Stimulated activated naive CD4-positive, alpha-beta T cell (primary cell): ENCODE results near the gene MARCHF10.

ENCODE experiments used
- DNase-seq, 6 experiments: peaks; one replicate each; lab custom pipeline; 2025; lab: John Stamatoyannopoulos, UW

MARCHF10 gene

GRCh38 chr17:62753562-62753961, 54.6 kb downstream of the MARCHF10 start:
- DNase-seq: no peak

DNA sequence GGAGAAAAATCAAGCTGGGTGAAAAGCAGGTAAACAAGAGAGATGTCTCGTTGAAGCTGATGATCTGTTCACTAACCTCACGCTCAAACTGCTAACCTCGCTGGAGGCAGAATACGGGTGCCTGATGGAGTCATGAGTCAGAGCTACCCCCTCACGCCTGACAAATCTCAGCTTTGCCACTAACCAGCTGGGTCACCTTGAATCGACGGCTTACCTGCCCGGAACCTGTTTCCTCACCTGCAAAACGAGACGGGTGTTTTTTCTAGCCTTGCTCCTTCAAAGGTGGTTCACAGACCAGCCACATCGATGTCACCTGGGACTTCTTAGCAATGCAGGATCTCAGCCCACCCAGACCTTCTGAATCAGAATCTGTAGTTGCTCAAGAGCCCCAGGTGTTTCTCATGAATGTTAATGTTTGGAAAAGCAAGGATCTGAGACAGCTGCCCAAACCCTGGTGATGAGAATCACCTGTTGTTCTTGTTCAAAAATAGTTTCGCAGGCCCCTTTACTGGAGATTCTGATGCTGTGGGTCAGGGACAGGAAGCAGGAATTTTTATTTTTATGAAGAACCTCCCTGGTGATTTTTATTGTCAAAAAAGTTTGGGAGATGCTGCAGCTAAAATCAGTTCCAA, 56.9 kb downstream of the MARCHF10 start:
- no peak for DNase-seq

GRCh38 chr17:62750631-62751051, 57.5 kb downstream of the MARCHF10 start:
- no peak for DNase-seq

DNA sequence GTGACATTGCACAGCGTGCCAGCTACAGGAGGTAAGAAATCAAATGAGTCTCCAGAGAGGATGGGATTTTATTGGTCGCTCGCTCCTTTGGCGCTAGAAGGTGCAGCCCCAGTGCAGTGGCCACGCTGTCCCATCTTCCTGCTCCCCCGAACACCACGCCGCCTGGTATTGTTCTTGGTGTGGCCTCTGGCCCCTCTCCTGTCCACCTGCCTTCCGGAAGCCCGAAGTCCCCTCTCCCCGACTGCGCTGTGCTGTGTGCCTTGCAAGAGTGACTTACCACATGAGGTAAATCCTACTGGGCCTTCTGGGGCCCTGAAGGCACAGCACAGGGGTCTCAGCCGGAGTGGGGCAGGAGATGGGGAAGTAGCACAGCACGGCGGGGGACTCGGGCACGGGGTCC, 58.2 kb downstream of the MARCHF10 start:
- DNase-seq: no peak

- DNase-seq: no peak
Measured at GRCh38 chr17:62746941-62747340, 61.2 kb downstream of the MARCHF10 start.

DNA sequence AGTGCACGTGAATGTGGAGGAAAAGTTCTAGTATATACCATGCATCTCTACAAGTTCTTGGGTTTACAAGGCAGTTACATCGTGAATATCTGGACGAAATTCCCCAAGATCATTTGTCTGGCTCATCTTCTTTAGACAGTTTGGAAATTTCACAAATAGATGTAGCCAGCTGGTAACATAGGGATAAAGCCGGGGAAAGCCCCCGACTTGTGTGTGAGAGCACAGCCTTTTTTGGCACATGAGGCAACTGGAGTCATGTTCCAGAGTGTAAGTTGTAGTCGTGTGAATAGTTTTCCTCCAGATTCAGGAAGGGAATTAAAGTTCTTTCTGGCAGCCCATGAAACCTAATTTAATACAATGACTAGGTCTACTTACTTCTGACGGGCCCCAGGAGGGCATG, 62.3 kb downstream of the MARCHF10 start:
- DNase-seq: no peak

GRCh38 chr17:62744259-62744658, 63.9 kb downstream of the MARCHF10 start:
- DNase-seq: no peak

DNA sequence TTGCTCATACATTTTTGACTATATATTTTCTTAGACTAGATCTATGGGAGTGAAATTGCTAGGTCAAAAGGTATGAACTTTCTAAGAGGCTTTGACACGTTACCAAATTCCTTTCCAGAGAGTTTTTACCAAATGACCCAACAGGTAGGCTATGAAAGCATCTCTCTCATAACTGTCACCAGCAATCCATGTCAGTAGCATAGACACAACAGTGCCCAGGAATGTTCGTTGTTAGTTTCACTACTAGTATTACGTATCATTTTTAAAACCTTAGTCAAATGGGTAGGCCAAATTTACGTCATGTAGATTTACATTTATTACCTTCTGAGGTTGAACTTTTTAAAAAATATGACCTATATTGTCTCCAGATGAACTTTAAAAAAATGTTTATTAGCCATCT, 66.8 kb downstream of the MARCHF10 start:
- DNase-seq: no peak

GRCh38 chr17:62739645-62740388, 68.3 kb downstream of the MARCHF10 start:
- DNase-seq: no peak

- DNase-seq: no peak
Measured at GRCh38 chr17:62738281-62738680, 69.8 kb downstream of the MARCHF10 start.

- DNase-seq: no peak
Measured at GRCh38 chr17:62737513-62737912, 70.6 kb downstream of the MARCHF10 start.

GRCh38 chr17:62735044-62735651, 73.0 kb downstream of the MARCHF10 start:
- no peak for DNase-seq

DNA sequence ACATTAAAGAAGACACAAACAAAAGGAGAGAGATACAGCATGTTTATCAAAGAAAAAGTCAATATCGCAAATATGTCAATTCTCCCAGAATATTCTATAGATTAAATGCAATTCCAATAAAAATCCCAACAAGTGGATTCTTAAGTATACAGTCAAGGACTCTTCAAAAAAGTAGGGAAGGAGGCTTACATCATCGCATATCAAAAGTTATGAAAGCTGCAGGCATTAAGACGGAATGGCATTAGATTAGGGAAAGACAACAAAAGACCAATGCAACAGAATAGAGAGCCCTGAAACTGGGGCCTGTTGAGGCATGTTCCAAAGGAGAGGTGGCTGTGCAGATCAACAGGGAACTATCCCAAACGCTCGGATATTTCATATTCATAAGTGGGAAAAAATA, 76.0 kb downstream of the MARCHF10 start:
- DNase-seq: no peak

- DNase-seq: no peak
Measured at GRCh38 chr17:62727916-62728672, 80.0 kb downstream of the MARCHF10 start.

DNA sequence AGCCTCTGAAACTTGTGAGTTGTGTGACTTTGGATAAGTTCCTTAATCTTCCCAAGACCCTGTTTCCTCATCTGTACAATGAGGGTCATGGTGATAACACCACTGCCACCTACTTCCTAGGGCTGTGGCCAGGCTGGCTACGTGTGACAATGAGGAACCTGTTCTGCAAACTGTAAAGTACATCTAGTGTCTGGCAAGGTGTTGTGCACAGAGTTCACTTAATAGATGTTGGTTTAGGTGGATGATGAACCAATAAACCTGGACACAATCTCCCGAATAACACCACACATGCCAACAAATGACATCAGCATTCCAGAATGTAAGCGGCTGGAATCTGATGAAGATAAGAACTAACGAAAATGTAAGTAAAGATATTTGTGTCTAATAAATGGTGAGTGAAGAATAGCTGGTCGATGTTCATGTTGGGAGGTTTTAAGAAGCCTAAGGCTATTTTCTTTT, 82.3 kb downstream of the MARCHF10 start:
- DNase-seq: no peak

GRCh38 chr17:62724398-62725146, 83.5 kb downstream of the MARCHF10 start:
- peak; percentile 14 to 70 (median 46) for DNase-seq

- no peak for DNase-seq
Measured at GRCh38 chr17:62723842-62724241, 84.3 kb downstream of the MARCHF10 start.

- no peak for DNase-seq
Measured at GRCh38 chr17:62722625-62723024, 85.5 kb downstream of the MARCHF10 start.

GRCh38 chr17:62720126-62720850, 87.8 kb downstream of the MARCHF10 start:
- DNase-seq: no peak

DNA sequence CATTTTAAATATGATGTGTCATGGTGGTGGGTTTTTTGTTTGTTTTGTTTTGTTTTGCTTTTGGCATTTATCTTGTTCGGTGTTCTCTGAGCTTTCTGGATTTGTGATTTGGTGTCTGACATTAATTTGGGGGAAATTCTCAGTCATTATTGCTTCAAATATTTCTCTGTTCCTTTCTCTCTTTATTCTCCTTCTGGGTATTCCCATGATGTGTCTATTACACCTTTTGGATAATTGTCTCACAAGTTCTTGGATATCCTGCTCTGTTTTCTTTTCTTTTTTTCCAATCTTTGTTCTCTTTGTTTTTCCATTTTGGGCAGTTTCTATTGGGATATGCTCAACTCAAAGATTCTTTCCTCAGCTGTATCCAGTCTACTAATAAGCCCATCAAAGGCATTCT, 88.5 kb downstream of the MARCHF10 start:
- DNase-seq: no peak

DNA sequence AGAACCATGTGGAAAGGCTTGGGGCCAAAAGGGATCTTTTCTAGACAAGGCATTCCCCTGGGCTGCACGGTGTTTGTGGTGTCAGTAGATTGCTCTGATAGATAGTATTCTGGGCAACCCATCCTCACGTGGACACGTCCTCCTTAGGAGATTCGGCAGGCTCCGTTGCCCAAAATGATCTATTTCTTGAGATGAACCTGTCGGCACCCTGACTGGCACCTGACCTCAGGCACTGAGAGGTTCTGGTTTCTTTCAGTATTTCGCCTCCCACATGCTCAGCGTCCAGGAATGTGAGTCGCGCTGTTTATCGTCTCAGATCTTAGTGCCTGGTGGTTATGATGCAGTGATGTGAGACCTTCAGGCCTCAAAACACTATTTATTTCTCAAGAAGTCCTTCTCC, 89.7 kb downstream of the MARCHF10 start:
- no peak for DNase-seq
